Putamen (tissue), 1 donor: Measurements from ENCODE around the gene SEC14L2.
A peak's percentile ranks its signal among the peaks of the same experiment; 100 is the strongest.
"Not testable (repeated sequence)": the region's sequence is repeated elsewhere in the genome, so short reads cannot be mapped to it uniquely, and the experiment has no call there.

Experiments
- DNase-seq: peaks from one replicate; pipeline ENCODE4 v3.0.0-alpha.2; 2016; ENCODE audit warnings: low spot score

SEC14L2 gene

DNA sequence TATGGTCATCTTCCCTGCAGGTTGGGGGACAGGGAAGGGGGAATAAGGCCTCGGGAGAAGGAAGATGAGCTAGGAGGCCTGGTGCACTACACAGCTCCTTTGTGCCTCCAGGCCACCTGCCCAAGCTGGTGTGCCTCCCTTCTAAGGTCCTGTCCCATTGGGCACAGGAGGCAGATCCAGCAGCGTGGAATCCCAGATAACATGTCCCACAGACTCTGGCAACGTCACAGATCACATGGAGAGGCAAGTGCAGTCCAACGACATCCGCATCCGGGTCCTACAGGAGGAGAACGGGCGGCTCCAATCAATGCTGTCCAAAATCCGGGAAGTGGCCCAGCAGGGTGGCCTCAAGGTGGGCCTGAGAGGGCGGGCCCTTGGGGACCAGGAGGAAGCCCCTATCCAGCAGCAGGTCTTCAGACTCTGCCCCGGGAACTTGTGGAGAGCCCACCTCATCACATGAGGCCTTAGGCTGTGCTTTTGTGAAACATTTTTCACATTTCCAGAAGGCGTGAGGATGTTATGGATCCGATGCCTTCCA lies 21.4 kb upstream of the SEC14L2 start:
- DNase-seq = no peak

- DNase-seq = no peak
These were observed 16.8 kb upstream of the SEC14L2 start for GRCh38 chr22:30380011-30380410.

DNA sequence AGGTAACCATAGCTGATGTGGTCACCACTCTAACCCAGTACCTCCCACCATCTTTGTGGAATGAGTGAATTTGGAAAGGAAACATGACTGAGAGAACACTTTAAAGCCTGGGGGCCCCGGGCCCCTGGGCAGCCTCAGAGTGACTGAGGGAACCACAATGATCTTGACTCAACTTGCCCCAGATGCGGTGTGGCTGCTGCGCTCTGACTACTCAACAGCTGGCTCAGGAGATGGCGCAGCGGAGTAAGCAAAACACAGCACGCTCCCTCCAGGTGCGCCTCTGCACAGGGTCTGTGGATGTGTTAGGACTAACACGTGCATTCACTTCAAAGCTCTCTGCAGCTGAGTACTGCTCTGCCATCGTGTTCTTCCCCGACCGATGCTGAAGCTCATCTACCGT lies 15.6 kb upstream of the SEC14L2 start:
- no peak for DNase-seq

- DNase-seq = no peak
These were observed 14.5 kb upstream of the SEC14L2 start for GRCh38 chr22:30382340-30382739.

DNA sequence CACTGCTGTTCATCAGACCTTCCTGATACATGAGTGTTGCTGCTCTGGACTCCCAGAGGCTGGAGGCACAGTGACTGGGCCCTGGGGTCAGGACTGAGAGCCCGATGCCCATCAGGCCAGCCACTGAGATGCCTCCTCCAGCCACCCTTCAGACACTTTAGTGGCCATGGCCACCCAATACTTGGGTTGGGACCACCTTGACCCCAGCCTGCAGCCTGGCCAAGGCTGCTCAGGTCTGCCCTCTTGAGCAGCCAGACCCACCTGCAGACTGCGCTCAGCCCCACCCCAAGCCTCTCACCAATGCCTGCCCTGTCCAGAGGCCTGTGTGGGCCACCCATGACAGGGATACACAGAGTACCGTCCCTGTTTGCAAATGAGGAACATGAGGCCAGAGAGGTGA lies 13.8 kb upstream of the SEC14L2 start:
- DNase-seq = no peak

GRCh38 chr22:30385942-30386341 lies 10.9 kb upstream of the SEC14L2 start:
- no peak for DNase-seq

- no peak for DNase-seq
These were observed 10.2 kb upstream of the SEC14L2 start for GRCh38 chr22:30386608-30386959.

- peak; percentile 76 for DNase-seq
These were observed 9.6 kb upstream of the SEC14L2 start, which contains the start of gene RNF215 for GRCh38 chr22:30386960-30387827. TSS of gene RNF215 (minus strand) at chr22:30387411. CDS start at chr22:30387313, 98 bp downstream.

DNA sequence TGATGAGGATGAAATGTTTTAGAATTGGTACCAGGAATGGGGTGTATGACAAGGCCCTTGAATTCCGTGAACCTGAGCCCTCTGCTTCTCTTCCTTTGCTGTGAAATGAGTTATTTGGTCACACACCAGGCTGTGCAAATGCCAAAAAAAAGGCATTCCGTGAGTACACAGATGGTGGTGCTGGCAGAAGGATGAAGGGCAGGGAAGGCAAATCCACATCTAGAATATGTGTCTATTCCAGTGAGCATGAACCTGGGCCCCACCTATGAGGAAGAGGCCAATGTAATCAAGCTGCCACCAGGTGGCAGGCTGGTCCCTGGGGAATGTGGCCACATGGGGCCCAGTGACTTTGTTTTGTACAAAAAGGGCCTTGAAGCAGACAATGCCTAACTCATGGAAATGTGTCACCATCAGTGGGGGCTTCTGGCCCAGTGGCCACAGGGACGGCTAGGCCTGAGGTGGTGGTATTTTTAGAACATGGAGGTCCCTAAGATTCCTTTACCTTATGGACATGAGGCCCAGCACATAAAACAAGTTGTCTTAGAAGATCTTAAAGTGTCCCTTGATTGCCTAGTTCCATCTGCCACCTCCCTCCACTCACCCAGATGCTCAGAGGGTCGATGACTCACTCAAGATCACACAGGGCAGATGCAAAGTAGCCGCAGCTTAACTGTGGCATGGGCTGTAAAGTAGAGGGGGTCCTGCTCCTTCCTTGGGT lies 5.7 kb upstream of the SEC14L2 start:
- DNase-seq = peak; percentile 78

GRCh38 chr22:30392661-30393321 lies 4.0 kb upstream of the SEC14L2 start:
- DNase-seq = no peak

DNA sequence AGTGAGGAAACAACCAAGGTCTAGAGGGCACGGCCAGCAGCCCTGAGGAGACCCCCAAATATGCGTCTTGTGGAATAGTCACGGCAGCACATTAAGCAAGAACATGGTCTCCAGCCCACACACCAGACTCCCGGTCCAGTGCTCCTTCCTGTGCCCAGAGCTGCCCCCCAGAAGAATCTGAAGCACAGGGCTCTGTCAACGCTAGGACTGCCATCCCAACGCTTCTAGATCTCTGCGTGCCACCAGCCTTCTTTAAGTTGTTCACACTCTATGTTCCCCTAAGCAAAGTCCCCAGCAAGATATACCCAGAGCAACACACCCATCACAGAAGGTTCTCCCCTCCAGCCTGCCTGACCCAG lies 3.5 kb upstream of the SEC14L2 start:
- no peak for DNase-seq

DNA sequence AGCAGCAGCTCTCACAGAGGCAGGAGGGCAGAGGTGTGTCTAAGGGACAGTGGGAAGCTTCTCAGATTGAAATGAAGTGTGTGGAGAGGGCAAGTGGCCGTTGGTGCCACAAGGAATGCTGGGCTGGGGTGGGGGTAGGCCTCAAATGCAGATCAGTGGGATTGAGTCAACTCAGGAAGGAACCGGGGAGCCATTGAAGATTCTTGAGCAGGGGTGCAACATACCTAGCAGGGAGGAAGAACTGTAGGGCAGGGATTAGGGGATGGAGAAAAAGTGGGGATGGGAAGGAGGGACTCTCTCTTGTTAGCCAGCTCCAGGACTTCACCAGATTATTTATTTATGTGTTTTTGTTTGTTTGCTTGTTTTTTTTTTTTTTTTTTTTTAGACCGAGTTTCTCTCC lies 2.9 kb upstream of the SEC14L2 start:
- no peak for DNase-seq

- DNase-seq = no peak
These were observed 1.1 kb downstream of the SEC14L2 start for GRCh38 chr22:30397656-30398635.

GRCh38 chr22:30398685-30399680 lies 2.2 kb downstream of the SEC14L2 start:
- DNase-seq = no peak

- no peak for DNase-seq
These were observed 2.9 kb downstream of the SEC14L2 start for GRCh38 chr22:30399718-30400117.

- no peak for DNase-seq
These were observed 3.3 kb downstream of the SEC14L2 start for GRCh38 chr22:30400159-30400558.

DNA sequence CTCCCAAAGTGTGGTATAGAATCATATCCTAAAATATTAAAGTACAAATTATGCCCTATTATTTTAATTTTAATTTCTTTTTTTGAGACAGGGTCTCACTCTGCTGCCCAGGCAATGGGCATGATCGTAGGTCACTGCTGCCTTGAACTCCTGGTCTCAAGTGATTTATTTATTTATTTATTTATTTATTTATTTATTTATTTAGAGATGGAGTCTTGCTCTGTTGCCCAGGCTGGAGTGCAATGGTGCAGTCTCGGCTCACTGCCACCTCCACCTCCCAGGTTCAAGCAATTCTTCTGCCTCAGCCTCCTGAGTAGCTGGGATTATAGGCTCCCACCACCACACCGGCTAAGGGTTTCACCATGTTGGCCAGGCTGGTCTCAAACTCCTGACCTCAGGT lies 4.2 kb downstream of the SEC14L2 start:
- not testable (repeated sequence) for DNase-seq

DNA sequence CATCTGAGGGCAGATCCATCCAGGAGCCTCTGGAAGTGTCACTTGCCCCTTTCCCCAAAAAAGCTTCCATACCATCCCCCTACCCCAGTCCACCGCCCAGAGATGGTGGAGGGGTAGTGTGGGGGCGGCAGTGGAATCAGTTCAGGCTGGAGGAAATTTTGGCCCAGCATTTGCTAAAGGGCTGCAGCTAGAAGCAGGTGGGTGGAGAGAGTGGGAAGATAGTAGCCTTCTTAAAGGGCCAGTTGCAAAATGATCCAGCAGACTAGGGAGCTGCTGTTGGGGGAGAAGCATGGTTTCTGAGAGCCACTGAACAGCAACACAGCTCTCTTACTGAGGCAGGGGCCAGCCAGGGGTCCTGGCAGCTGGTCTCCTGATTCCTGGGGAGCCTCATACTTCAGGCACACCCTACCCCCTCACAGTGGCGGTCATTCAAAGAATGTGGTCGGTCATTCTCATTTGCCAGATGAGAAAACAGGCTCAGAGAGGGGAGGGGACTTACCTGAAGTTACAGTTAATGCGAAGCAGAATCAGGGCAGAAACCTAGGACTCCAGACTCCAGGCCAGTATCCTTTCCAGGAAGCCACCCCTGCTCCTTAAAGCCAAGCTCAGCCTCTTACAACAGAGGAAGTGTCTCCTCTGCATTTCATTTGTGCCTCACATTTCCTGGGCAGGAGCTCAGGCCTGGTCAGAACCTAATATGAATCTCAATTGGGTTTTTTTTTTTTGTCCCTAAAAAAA lies 5.4 kb downstream of the SEC14L2 start:
- DNase-seq = no peak

DNA sequence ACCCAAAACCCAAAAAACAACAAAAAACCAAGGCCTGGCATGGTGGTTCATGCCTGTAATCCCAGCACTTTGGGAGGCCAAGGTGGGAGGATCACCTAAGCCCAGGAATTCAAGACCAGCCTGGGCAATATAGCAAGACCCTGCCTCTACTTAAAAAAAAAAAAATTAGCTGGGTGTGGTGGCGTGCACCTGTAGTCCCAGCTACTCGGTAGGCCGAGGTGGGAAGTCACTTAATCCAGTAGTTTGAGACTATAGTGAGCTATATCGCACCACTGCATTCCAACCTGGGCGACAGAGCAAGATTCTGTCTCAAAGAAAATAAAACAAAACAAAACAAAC lies 5.9 kb downstream of the SEC14L2 start:
- DNase-seq = not testable (repeated sequence)

GRCh38 chr22:30404307-30404706 lies 7.5 kb downstream of the SEC14L2 start:
- DNase-seq = no peak
